Effector memory CD4-positive, alpha-beta T cell (primary cell): ENCODE measurements around the gene ZSWIM5.

Experiments used
- DNase-seq, 3 donors: peaks; one replicate each; pipeline ENCODE4 v3.0.0-alpha.2; 2020
- H3K27ac ChIP-seq: 2 replicates; pipeline ENCODE4 v1.7.0; 2013; ENCODE audit warnings: mild to moderate bottlenecking, low read length, moderate library complexity; ENCODE audit not compliant: insufficient read depth, poor library complexity, severe bottlenecking
- H3K27me3 ChIP-seq: replicated peaks from 2 replicates; pipeline ENCODE4 v1.7.0; 2013; ENCODE audit warnings: mild to moderate bottlenecking, low read length; ENCODE audit not compliant: insufficient read depth, control insufficient read depth, poor library complexity, severe bottlenecking
- H3K36me3 ChIP-seq: 2 replicates; pipeline ENCODE4 v1.7.0; 2013; ENCODE audit warnings: mild to moderate bottlenecking, low read length, moderate library complexity; ENCODE audit not compliant: control insufficient read depth, insufficient read depth
- H3K4me1 ChIP-seq: 2 replicates; pipeline ENCODE4 v1.7.0; 2013; ENCODE audit warnings: low read length, mild to moderate bottlenecking; ENCODE audit not compliant: control insufficient read depth, insufficient read depth, poor library complexity, severe bottlenecking
- H3K4me3 ChIP-seq: 2 replicates; pipeline ENCODE4 v1.7.0; 2013; ENCODE audit warnings: low read length, low read depth, mild to moderate bottlenecking; ENCODE audit not compliant: insufficient read depth, poor library complexity, severe bottlenecking
- H3K9me3 ChIP-seq: 2 replicates; pipeline ENCODE4 v1.7.0; 2013; ENCODE audit warnings: mild to moderate bottlenecking, low read length, moderate library complexity; ENCODE audit not compliant: control insufficient read depth

The ZSWIM5 gene

GRCh38 chr1:45009956-45010854 lies 196.2 kb downstream of the ZSWIM5 start:
- Histone ChIP-seq H3K36me3 (peaks cover 42% of the 10 kb centered on the region), H3K4me1 (peaks cover 28% of the 10 kb centered on the region), H3K4me3 (peak overlapping the region; percentile 80), H3K9me3 (no peaks in the 10 kb centered on the region), H3K27me3 (no peaks in the 10 kb centered on the region), H3K27ac (peak overlapping the region; percentile 77)
- DNase-seq = no peak

- no peak for DNase-seq
- peaks cover 45% of the 10 kb centered on the region for H3K36me3 ChIP-seq
- peaks cover 28% of the 10 kb centered on the region for H3K4me1 ChIP-seq
- no peak overlapping the region for H3K27ac ChIP-seq
- H3K27me3 ChIP-seq = no peaks in the 10 kb centered on the region
- H3K4me3 ChIP-seq = peak overlapping the region; percentile 80
- H3K9me3 ChIP-seq = no peaks in the 10 kb centered on the region
Observed at GRCh38 chr1:45009296-45009865, 197.0 kb downstream of the ZSWIM5 start.

GRCh38 chr1:45008516-45008915 lies 197.9 kb downstream of the ZSWIM5 start:
- H3K27me3 ChIP-seq = no peaks in the 10 kb centered on the region
- H3K4me3 ChIP-seq = no peak overlapping the region
- peaks cover 28% of the 10 kb centered on the region for H3K4me1 ChIP-seq
- DNase-seq = no peak
- H3K27ac ChIP-seq = no peak overlapping the region
- peaks cover 53% of the 10 kb centered on the region for H3K36me3 ChIP-seq
- no peaks in the 10 kb centered on the region for H3K9me3 ChIP-seq

- Histone ChIP-seq H3K27ac (no peak overlapping the region), H3K36me3 (peaks cover 58% of the 10 kb centered on the region), H3K27me3 (no peaks in the 10 kb centered on the region), H3K9me3 (no peaks in the 10 kb centered on the region), H3K4me3 (no peak overlapping the region), H3K4me1 (peaks cover 27% of the 10 kb centered on the region)
- DNase-seq = no peak
Observed at GRCh38 chr1:45008076-45008475, 198.3 kb downstream of the ZSWIM5 start.

- no peaks in the 10 kb centered on the region for H3K9me3 ChIP-seq
- H3K4me3 ChIP-seq = no peak overlapping the region
- H3K4me1 ChIP-seq = peaks cover 20% of the 10 kb centered on the region
Observed at GRCh38 chr1:45007311-45007710, 199.1 kb downstream of the ZSWIM5 start.

GRCh38 chr1:45005761-45006160 lies 200.6 kb downstream of the ZSWIM5 start:
- H3K4me3 ChIP-seq = no peak overlapping the region
- H3K4me1 ChIP-seq = peaks cover 9% of the 10 kb centered on the region
- H3K9me3 ChIP-seq = no peaks in the 10 kb centered on the region
- peaks cover 65% of the 10 kb centered on the region for H3K36me3 ChIP-seq
- no peak overlapping the region for H3K27ac ChIP-seq
- H3K27me3 ChIP-seq = no peaks in the 10 kb centered on the region
- no peak for DNase-seq

More at GRCh38 chr1:45007311-45007710, 199.1 kb downstream of the ZSWIM5 start:
- no peaks in the 10 kb centered on the region for H3K27me3 ChIP-seq
- peaks cover 65% of the 10 kb centered on the region for H3K36me3 ChIP-seq
- no peak for DNase-seq
- no peak overlapping the region for H3K27ac ChIP-seq

- H3K27ac ChIP-seq = no peak overlapping the region
- DNase-seq = no peak
- H3K36me3 ChIP-seq = peaks cover 65% of the 10 kb centered on the region
- no peaks in the 10 kb centered on the region for H3K27me3 ChIP-seq
- H3K9me3 ChIP-seq = no peaks in the 10 kb centered on the region
- H3K4me1 ChIP-seq = peaks cover under 1% of the 10 kb centered on the region
- H3K4me3 ChIP-seq = no peak overlapping the region
Observed at GRCh38 chr1:45004281-45004920, 202.0 kb downstream of the ZSWIM5 start.

GRCh38 chr1:45003741-45004140 lies 202.7 kb downstream of the ZSWIM5 start:
- H3K27ac ChIP-seq = no peak overlapping the region
- H3K27me3 ChIP-seq = no peaks in the 10 kb centered on the region
- H3K9me3 ChIP-seq = no peaks in the 10 kb centered on the region
- no peaks in the 10 kb centered on the region for H3K4me1 ChIP-seq
- peaks cover 63% of the 10 kb centered on the region for H3K36me3 ChIP-seq
- no peak overlapping the region for H3K4me3 ChIP-seq
- DNase-seq = no peak

GRCh38 chr1:45002650-45003645 lies 203.5 kb downstream of the ZSWIM5 start:
- Histone ChIP-seq H3K9me3 (no peaks in the 10 kb centered on the region), H3K4me3 (no peak overlapping the region), H3K36me3 (peaks cover 55% of the 10 kb centered on the region), H3K27ac (no peak overlapping the region), H3K4me1 (no peaks in the 10 kb centered on the region), H3K27me3 (no peaks in the 10 kb centered on the region)
- no peak for DNase-seq
